ENCODE data around the gene POLR1D. TPM values are rescaled to one million over a fixed set of nuclear protein-coding genes. Genes with fewer than 3 reads are reported as not detected.

The POLR1D gene
- total and polyA plus RNA-seq, 3 experiments from 2014 or later = 134 to 137 (median 135) TPM

DNA sequence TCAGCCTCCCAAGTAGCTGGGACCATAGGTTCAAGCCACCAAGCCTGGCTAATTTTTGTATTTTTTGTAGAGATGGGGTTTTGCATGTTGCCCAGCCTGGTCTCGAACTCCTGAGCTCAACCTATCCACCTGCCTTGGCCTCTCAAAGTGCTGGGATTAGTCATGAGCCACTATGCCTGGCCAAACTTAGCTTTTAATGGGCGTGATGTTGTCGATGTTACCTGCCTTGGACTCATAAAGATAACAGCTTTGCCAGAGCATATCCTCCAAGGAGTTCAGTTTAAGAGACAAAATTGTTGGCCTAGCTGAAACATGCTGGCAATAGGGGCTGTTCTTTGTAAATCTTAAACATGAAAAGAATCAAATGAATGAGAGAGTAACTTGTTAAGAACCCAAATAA lies 13.1 kb downstream of the POLR1D start:
- no peaks in the 10 kb centered on the region for H3K27me3 ChIP-seq (ENCODE audit: insufficient read depth, low read length, poor library complexity, severe bottlenecking)
- H3K36me3 Mint-ChIP-seq = peaks cover 0 to 37% (median 3%) of the 10 kb centered on the region in 3 donors
- no peaks in the 10 kb centered on the region for H3K9me3 ChIP-seq (ENCODE audit: low read length)
- H3K27me3 Mint-ChIP-seq = no peaks in the 10 kb centered on the region
- H3K4me1 Mint-ChIP-seq = peaks cover 55 to 86% (median 71%) of the 10 kb centered on the region in 3 donors
- H3K9me3 Mint-ChIP-seq = no peaks in the 10 kb centered on the region
- no peak overlapping the region for H3K4me3 ChIP-seq (ENCODE audit: low read length)
- peaks cover 7% of the 10 kb centered on the region for H3K4me1 ChIP-seq (ENCODE audit: insufficient read depth, low read length)
- peaks cover 3% of the 10 kb centered on the region for H3K36me3 ChIP-seq (ENCODE audit: insufficient read depth, low read length)
- H3K27ac Mint-ChIP-seq = peak overlapping the region in 2 of 8 donors; percentile 21 to 66
- no peak overlapping the region for H3K4me3 Mint-ChIP-seq
- DNase-seq = no peak
- ChIA-PET CTCF (interaction anchor here (0.8 to 1.4 kb wide), 2 partner anchors 8 to 14 kb away, joined by 3 to 5 read pairs; no protein-coding TSS in a partner anchor), POLR2A (no interaction called here)
- H3K27ac ChIP-seq (ENCODE audit: low read depth, low read length) = no peak overlapping the region

DNA sequence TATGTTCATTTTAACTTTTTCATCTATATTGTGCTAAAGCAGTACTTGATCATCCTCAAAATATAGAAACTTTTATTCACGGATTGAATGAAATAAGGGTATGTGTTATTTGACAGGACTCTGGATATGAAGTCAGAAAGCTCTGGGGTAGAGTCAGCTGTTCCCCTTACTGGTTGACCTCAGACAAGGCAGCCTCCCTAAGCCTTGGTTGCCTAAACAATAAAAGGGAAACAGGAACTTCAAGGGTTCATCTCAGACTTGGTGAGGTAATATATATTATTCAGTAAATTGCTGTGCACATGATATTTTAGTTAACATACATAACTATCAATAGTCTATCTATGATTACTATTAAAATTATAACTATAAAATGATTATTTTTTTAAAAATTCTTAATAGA lies 13.6 kb downstream of the POLR1D start:
- Histone ChIP-seq H3K36me3 (ENCODE audit: insufficient read depth, low read length) (peaks cover 3% of the 10 kb centered on the region), H3K9me3 (ENCODE audit: low read length) (no peaks in the 10 kb centered on the region), H3K4me1 (ENCODE audit: insufficient read depth, low read length) (peaks cover 7% of the 10 kb centered on the region), H3K27ac (ENCODE audit: low read depth, low read length) (no peak overlapping the region), H3K27me3 (ENCODE audit: insufficient read depth, low read length, poor library complexity, severe bottlenecking) (no peaks in the 10 kb centered on the region), H3K4me3 (ENCODE audit: low read length) (no peak overlapping the region)
- Mint-ChIP-seq H3K36me3 (peaks cover 0 to 37% (median 3%) of the 10 kb centered on the region in 3 donors), H3K4me1 (peaks cover 52 to 88% (median 74%) of the 10 kb centered on the region in 3 donors), H3K4me3 (no peak overlapping the region), H3K27me3 (no peaks in the 10 kb centered on the region), H3K27ac (peak overlapping the region in 1 of 8 donors; percentile 29), H3K9me3 (no peaks in the 10 kb centered on the region)
- ChIA-PET CTCF (interaction anchor here (0.8 kb wide), 1 partner anchor 9 kb away, joined by 3 read pairs; no protein-coding TSS in a partner anchor), POLR2A (no interaction called here)
- no peak for DNase-seq

DNA sequence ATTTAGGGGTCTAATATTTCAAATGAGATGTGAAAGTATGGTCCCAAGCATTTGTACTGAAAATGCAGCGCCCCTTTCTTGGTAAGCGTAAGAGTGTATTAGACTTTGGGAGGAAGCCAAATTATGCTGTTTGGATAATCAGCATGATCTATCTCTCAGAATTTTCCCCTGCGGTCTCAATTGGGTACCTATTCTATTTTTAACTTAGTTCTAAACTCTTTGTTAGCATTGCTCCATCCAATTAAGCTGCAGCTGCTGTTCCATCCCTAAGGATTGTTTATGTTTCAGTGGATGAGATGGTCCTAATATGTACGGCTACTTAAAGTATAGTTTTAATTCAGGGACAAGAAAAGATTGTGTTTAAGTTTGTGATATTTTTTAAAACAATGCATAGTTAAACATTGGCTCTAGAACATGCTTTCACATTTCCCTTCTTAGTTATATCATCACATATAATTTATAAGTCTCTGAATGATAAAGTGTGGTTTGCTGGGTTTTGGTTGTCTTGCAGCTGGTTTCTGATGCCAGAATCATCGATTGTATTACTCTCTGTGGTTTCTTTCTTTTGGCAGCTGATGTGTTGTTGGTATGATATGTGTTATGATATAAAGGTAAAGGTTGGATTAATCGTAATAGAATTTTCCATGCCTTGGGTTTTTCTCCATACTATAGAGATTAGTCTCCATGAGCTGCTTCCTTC lies 15.0 kb downstream of the POLR1D start:
- ChIA-PET CTCF (interaction anchor here (1.2 kb wide), 1 partner anchor 20 kb away, joined by 3 read pairs; no protein-coding TSS in a partner anchor), POLR2A (interaction anchor here (1.3 kb wide), 1 partner anchor 16 kb away, joined by 4 read pairs; the partner anchor contains the start of gene LNX2)
- peak overlapping the region in 4 of 8 donors; percentile 23 to 64 (median 40) for H3K27ac Mint-ChIP-seq
- no peaks in the 10 kb centered on the region for H3K9me3 Mint-ChIP-seq
- DNase-seq = no peak
- Histone ChIP-seq H3K9me3 (ENCODE audit: low read length) (no peaks in the 10 kb centered on the region), H3K4me3 (ENCODE audit: low read length) (no peak overlapping the region), H3K27ac (ENCODE audit: low read depth, low read length) (no peak overlapping the region), H3K27me3 (ENCODE audit: insufficient read depth, low read length, poor library complexity, severe bottlenecking) (no peaks in the 10 kb centered on the region), H3K4me1 (ENCODE audit: insufficient read depth, low read length) (peaks cover 7% of the 10 kb centered on the region), H3K36me3 (ENCODE audit: insufficient read depth, low read length) (peaks cover 3% of the 10 kb centered on the region)
- H3K4me1 Mint-ChIP-seq = peaks cover 44 to 83% (median 69%) of the 10 kb centered on the region in 3 donors
- peak overlapping the region in 1 of 7 donors; percentile 30 for H3K4me3 Mint-ChIP-seq
- H3K36me3 Mint-ChIP-seq = peaks cover 0 to 27% (median 3%) of the 10 kb centered on the region in 3 donors
- no peaks in the 10 kb centered on the region for H3K27me3 Mint-ChIP-seq

DNA sequence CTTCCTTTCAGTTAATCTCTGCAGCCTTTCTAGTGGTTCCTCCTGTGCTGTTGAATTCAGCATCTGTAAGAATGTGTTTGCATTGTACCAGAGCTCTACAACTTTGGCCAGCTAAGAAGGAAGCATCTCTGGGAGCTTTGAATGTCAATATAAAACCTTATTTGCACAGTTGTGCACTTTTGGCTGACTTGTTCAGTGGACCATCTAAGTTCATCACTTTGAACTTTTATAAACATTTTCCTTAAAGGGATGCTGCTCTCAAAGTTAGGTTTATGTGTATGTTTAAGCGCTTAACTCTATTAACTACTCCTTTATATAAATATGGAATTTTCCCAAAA lies 15.6 kb downstream of the POLR1D start:
- POLR2A ChIA-PET = interaction anchor here (1.3 kb wide), 1 partner anchor 17 kb away, joined by 4 read pairs; the partner anchor contains the start of gene LNX2
- Histone ChIP-seq H3K4me1 (ENCODE audit: insufficient read depth, low read length) (peaks cover 7% of the 10 kb centered on the region), H3K9me3 (ENCODE audit: low read length) (no peaks in the 10 kb centered on the region), H3K27me3 (ENCODE audit: insufficient read depth, low read length, poor library complexity, severe bottlenecking) (no peaks in the 10 kb centered on the region), H3K4me3 (ENCODE audit: low read length) (no peak overlapping the region), H3K36me3 (ENCODE audit: insufficient read depth, low read length) (peaks cover under 1% of the 10 kb centered on the region), H3K27ac (ENCODE audit: low read depth, low read length) (no peak overlapping the region)
- no peak for DNase-seq
- peaks cover 0 to 23% (median 2%) of the 10 kb centered on the region in 3 donors for H3K36me3 Mint-ChIP-seq
- peak overlapping the region in 3 of 8 donors; percentile 21 to 64 (median 29) for H3K27ac Mint-ChIP-seq
- CTCF ChIA-PET = interaction anchor here (1.2 kb wide), 1 partner anchor 21 kb away, joined by 3 read pairs; no protein-coding TSS in a partner anchor
- H3K4me3 Mint-ChIP-seq = no peak overlapping the region
- H3K27me3 Mint-ChIP-seq = no peaks in the 10 kb centered on the region
- peaks cover 45 to 83% (median 69%) of the 10 kb centered on the region in 3 donors for H3K4me1 Mint-ChIP-seq
- no peaks in the 10 kb centered on the region for H3K9me3 Mint-ChIP-seq

DNA sequence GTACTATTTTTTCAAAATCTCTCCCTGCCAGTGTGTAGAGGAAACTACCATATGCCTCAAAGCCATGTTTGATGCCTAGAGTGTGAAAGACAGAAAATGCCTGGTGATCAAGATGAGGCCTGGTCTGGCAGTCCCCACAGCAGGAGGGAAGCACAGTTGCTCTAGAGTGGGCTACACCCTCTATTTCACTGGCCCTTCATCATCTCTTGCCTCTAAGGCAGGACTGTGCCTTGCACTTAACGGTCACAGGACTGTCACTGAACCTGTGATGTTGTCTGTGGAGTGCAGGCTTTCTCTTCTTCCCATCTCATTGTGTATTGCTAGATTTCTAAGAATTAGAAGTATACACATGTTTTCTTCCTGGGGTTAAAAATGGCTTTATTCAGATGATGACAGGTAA lies 16.3 kb downstream of the POLR1D start:
- peaks cover 0 to 19% (median 3%) of the 10 kb centered on the region in 3 donors for H3K36me3 Mint-ChIP-seq
- H3K27me3 Mint-ChIP-seq = no peaks in the 10 kb centered on the region
- no peaks in the 10 kb centered on the region for H3K27me3 ChIP-seq (ENCODE audit: insufficient read depth, low read length, poor library complexity, severe bottlenecking)
- H3K36me3 ChIP-seq (ENCODE audit: insufficient read depth, low read length) = no peaks in the 10 kb centered on the region
- H3K4me3 ChIP-seq (ENCODE audit: low read length) = no peak overlapping the region
- peaks cover 7% of the 10 kb centered on the region for H3K4me1 ChIP-seq (ENCODE audit: insufficient read depth, low read length)
- H3K4me3 Mint-ChIP-seq = no peak overlapping the region
- H3K9me3 Mint-ChIP-seq = no peaks in the 10 kb centered on the region
- no peaks in the 10 kb centered on the region for H3K9me3 ChIP-seq (ENCODE audit: low read length)
- H3K27ac Mint-ChIP-seq = peak overlapping the region in 2 of 8 donors; percentile 42 to 72
- peaks cover 48 to 83% (median 70%) of the 10 kb centered on the region in 3 donors for H3K4me1 Mint-ChIP-seq
- ChIA-PET POLR2A (no interaction called here), CTCF (interaction anchor here (1.1 to 2.1 kb wide), 3 partner anchors 18 to 232 kb away, joined by 3 to 9 read pairs (median 3); partner anchors contain the start of gene LNX2)
- no peak for DNase-seq
- no peak overlapping the region for H3K27ac ChIP-seq (ENCODE audit: low read depth, low read length)

DNA sequence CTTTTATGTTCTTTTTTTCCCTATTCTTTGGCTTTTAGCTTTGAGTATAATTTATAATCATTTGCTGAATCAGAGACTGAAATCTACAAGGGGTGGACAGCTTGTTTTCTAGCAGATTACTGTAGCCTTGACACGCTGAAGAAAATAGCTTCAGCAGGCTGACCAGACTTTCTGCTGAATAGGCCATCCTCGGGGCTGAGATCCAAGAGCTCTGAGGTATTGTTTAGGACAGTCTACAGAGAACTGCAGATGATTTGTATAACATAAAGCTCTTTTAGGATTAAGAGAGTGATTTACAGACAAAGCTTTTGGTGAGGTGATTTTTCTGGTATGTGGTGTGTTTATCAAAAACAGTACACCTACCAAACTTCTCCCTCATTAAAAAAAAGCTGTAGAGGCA lies 16.8 kb downstream of the POLR1D start:
- no peak for DNase-seq
- Mint-ChIP-seq H3K27ac (no peak overlapping the region), H3K9me3 (no peaks in the 10 kb centered on the region), H3K27me3 (no peaks in the 10 kb centered on the region), H3K36me3 (peaks cover 0 to 14% (median 3%) of the 10 kb centered on the region in 3 donors), H3K4me3 (no peak overlapping the region), H3K4me1 (peaks cover 52 to 83% (median 74%) of the 10 kb centered on the region in 3 donors)
- no peaks in the 10 kb centered on the region for H3K36me3 ChIP-seq (ENCODE audit: insufficient read depth, low read length)
- POLR2A ChIA-PET = interaction anchor here (0.9 kb wide), 1 partner anchor 165 kb away, joined by 3 read pairs; no protein-coding TSS in a partner anchor
- CTCF ChIA-PET = interaction anchor here (1.1 to 2.1 kb wide), 2 partner anchors 18 to 233 kb away, joined by 3 to 9 read pairs; partner anchors contain the start of gene LNX2
- H3K27me3 ChIP-seq (ENCODE audit: insufficient read depth, low read length, poor library complexity, severe bottlenecking) = no peaks in the 10 kb centered on the region
- H3K27ac ChIP-seq (ENCODE audit: low read depth, low read length) = no peak overlapping the region
- no peak overlapping the region for H3K4me3 ChIP-seq (ENCODE audit: low read length)
- H3K4me1 ChIP-seq (ENCODE audit: insufficient read depth, low read length) = peaks cover 7% of the 10 kb centered on the region
- H3K9me3 ChIP-seq (ENCODE audit: low read length) = no peaks in the 10 kb centered on the region

DNA sequence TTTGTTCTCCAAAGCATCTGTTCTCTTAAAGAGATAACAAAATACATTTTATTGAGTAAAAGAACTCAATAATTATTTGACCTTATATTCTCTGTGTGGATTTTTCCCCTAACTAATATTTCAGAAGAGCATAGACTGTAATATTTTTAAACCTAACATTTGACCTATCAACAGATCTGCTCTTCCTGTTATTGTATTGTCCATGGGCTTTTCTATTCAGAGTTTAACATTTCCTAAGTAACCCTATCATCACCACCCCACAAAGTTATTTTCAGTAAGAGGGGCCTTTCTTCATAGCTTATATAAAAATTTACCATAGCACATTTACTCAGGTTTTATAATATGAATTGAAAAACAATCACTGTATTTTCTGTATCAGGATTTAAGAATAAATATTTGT lies 17.5 kb downstream of the POLR1D start:
- no peak overlapping the region for H3K4me3 Mint-ChIP-seq
- POLR2A ChIA-PET = interaction anchor here (0.9 kb wide), 1 partner anchor 164 kb away, joined by 3 read pairs; no protein-coding TSS in a partner anchor
- no peaks in the 10 kb centered on the region for H3K9me3 Mint-ChIP-seq
- peaks cover 51 to 83% (median 76%) of the 10 kb centered on the region in 3 donors for H3K4me1 Mint-ChIP-seq
- no peaks in the 10 kb centered on the region for H3K36me3 ChIP-seq (ENCODE audit: insufficient read depth, low read length)
- CTCF ChIA-PET = interaction anchor here (1.1 to 2.1 kb wide), 2 partner anchors 19 to 234 kb away, joined by 3 to 9 read pairs; partner anchors contain the start of gene LNX2
- no peaks in the 10 kb centered on the region for H3K27me3 ChIP-seq (ENCODE audit: insufficient read depth, low read length, poor library complexity, severe bottlenecking)
- no peak overlapping the region for H3K27ac Mint-ChIP-seq
- no peak overlapping the region for H3K27ac ChIP-seq (ENCODE audit: low read depth, low read length)
- no peak for DNase-seq
- H3K36me3 Mint-ChIP-seq = peaks cover 0 to 11% (median 3%) of the 10 kb centered on the region in 3 donors
- H3K4me3 ChIP-seq (ENCODE audit: low read length) = no peak overlapping the region
- H3K27me3 Mint-ChIP-seq = no peaks in the 10 kb centered on the region
- peaks cover 12% of the 10 kb centered on the region for H3K4me1 ChIP-seq (ENCODE audit: insufficient read depth, low read length)
- H3K9me3 ChIP-seq (ENCODE audit: low read length) = no peaks in the 10 kb centered on the region
